WTC11 (cell line): Measurements from ENCODE around the gene FKBP4. TPM values are rescaled to one million over a fixed set of nuclear protein-coding genes. Genes with fewer than 3 reads are reported as not detected.

ENCODE experiments used
- ATAC-seq: fragments of 200-7000 bp; cut with Tn5 transposase; 2 replicates; pipeline ENCODE4 v1.10.0; 2021; ENCODE audit warnings: mild to moderate bottlenecking, moderate library complexity
- CTCF ChIA-PET: fragments of 300-600 bp; sonication (Branson Sonifier 250); formaldehyde crosslinking; loops from one replicate; lab custom pipeline; 2021; ENCODE audit warnings: antibody characterized with exemption; lab: Charles Lee
- POLR2A ChIA-PET: fragments of 350-600 bp; sonication (Branson Sonifier 250); formaldehyde crosslinking; loops from one replicate; lab custom pipeline; 2021; ENCODE audit warnings: antibody characterized with exemption; lab: Charles Lee
- DNase-seq: peaks from one replicate; pipeline ENCODE4 v3.0.0; 2021; ENCODE audit warnings: low spot score
- H3K27ac Mint-ChIP-seq: 2 replicates; pipeline ENCODE4 v1.8.0; 2021; ENCODE audit warnings: mixed read lengths
- H3K27me3 Mint-ChIP-seq: 2 replicates; pipeline ENCODE4 v1.8.0; 2021; ENCODE audit warnings: low read depth, mild to moderate bottlenecking, moderate library complexity, mixed read lengths
- H3K36me3 Mint-ChIP-seq: 2 replicates; pipeline ENCODE4 v1.8.0; 2021; ENCODE audit warnings: mixed read lengths
- H3K4me1 Mint-ChIP-seq: 2 replicates; pipeline ENCODE4 v1.8.0; 2022; ENCODE audit warnings: mixed read lengths
- H3K4me3 Mint-ChIP-seq: 2 replicates; pipeline ENCODE4 v1.8.0; 2021; ENCODE audit warnings: mild to moderate bottlenecking, moderate library complexity, mixed read lengths
- H3K9me3 Mint-ChIP-seq: 2 replicates; pipeline ENCODE4 v1.8.0; 2021; ENCODE audit warnings: mixed read lengths
- ATF1 ChIP-seq: sonication (generic); formaldehyde crosslinking; IDR thresholded peaks from 2 replicates; pipeline ENCODE4 v1.8.1; 2023; ENCODE audit warnings: mild to moderate bottlenecking, moderate library complexity, missing genetic modification reagents
- CREM ChIP-seq: sonication (generic); formaldehyde crosslinking; IDR thresholded peaks from 2 replicates; pipeline ENCODE4 v1.8.1; 2022; ENCODE audit warnings: mild to moderate bottlenecking, missing genetic modification reagents, moderate library complexity
- ETV6 ChIP-seq: sonication (generic); formaldehyde crosslinking; IDR thresholded peaks from 2 replicates; pipeline ENCODE4 v1.8.1; 2022; ENCODE audit warnings: mild to moderate bottlenecking, missing genetic modification reagents
- NFYB ChIP-seq: sonication (generic); formaldehyde crosslinking; conservative IDR thresholded peaks from 2 replicates; pipeline ENCODE4 v1.8.0; 2022; ENCODE audit warnings: low read depth, missing genetic modification reagents
- NR3C1 ChIP-seq: sonication (generic); formaldehyde crosslinking; conservative IDR thresholded peaks from 2 replicates; pipeline ENCODE4 v1.8.1; 2023; ENCODE audit warnings: low read depth, mild to moderate bottlenecking, missing genetic modification reagents
- OVOL2 ChIP-seq: fragments of 250-450 bp; sonication (Bioruptor Pico); IDR thresholded peaks from 2 replicates; pipeline ENCODE4 v1.9.0; 2021; ENCODE audit warnings: mild to moderate bottlenecking, borderline replicate concordance
- PRRX2 ChIP-seq: fragments of 250-450 bp; sonication (Bioruptor Pico); IDR thresholded peaks from 2 replicates; pipeline ENCODE4 v1.8.0; 2021; ENCODE audit warnings: mild to moderate bottlenecking
- RORB ChIP-seq: fragments of 250-450 bp; sonication (Bioruptor Pico); IDR thresholded peaks from 2 replicates; pipeline ENCODE4 v1.9.0; 2021; ENCODE audit warnings: mild to moderate bottlenecking
- TP53 ChIP-seq: sonication (generic); formaldehyde crosslinking; IDR thresholded peaks from 2 replicates; pipeline ENCODE4 v1.8.1; 2023; ENCODE audit warnings: mild to moderate bottlenecking, missing genetic modification reagents
- total RNA-seq: library from RNA; stranded (reverse); gene quantifications from 3 replicates; pipeline ENCODE4 v1.2.3, GENCODE V29; 2021
- TF ChIP-seq, protein P1 (sequence below): fragments of 250-450 bp; sonication (Bioruptor Pico); IDR thresholded peaks from 2 replicates; pipeline ENCODE4 v1.9.0; 2021; ENCODE audit warnings: mild to moderate bottlenecking, borderline replicate concordance
- TF ChIP-seq, protein P2 (sequence below): sonication (generic); formaldehyde crosslinking; IDR thresholded peaks from 2 replicates; pipeline ENCODE4 v1.8.0; 2022; ENCODE audit warnings: missing genetic modification reagents
- TF ChIP-seq, protein P3 (sequence below): sonication (generic); formaldehyde crosslinking; IDR thresholded peaks from 2 replicates; pipeline ENCODE4 v1.8.1; 2023; ENCODE audit warnings: mild to moderate bottlenecking, missing genetic modification reagents
- TF ChIP-seq, protein P4 (sequence below): sonication (generic); formaldehyde crosslinking; IDR thresholded peaks from 2 replicates; pipeline ENCODE4 v1.8.0; 2022; ENCODE audit warnings: mild to moderate bottlenecking, missing genetic modification reagents
- TF ChIP-seq, protein P5 (sequence below): sonication (generic); formaldehyde crosslinking; IDR thresholded peaks from 2 replicates; pipeline ENCODE4 v1.8.1; 2023; ENCODE audit warnings: mild to moderate bottlenecking, missing genetic modification reagents, moderate library complexity

Gene FKBP4
- total RNA-seq, 1 experiment from 2014 or later = 257 TPM

DNA sequence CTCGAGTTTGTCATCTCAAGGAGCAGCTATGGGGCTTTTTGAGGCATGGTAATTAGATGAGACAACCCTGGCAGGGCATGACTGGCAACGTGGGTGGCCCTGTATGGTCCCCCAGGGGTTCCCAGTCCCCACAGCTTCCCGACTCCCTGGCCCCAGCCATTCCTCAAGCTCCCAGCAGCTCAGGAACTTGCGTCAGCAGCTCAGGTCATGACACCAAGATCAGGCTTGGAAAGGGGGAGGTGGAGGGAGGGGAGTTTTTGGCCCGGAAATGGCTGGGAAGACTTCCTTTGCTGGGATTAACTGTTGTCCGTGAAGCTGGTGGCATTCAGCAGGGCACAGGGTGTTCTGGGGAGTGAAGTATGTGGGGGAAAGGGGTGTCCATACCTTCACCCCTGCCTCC, 50.5 kb downstream of the FKBP4 start:
- DNase-seq = no peak

More for the DNA sequence above, 50.5 kb downstream of the FKBP4 start:
- no peak for TF ChIP-seq NR3C1 (CRISPR knock-in tag)
- TF ChIP-seq, protein P1, sequence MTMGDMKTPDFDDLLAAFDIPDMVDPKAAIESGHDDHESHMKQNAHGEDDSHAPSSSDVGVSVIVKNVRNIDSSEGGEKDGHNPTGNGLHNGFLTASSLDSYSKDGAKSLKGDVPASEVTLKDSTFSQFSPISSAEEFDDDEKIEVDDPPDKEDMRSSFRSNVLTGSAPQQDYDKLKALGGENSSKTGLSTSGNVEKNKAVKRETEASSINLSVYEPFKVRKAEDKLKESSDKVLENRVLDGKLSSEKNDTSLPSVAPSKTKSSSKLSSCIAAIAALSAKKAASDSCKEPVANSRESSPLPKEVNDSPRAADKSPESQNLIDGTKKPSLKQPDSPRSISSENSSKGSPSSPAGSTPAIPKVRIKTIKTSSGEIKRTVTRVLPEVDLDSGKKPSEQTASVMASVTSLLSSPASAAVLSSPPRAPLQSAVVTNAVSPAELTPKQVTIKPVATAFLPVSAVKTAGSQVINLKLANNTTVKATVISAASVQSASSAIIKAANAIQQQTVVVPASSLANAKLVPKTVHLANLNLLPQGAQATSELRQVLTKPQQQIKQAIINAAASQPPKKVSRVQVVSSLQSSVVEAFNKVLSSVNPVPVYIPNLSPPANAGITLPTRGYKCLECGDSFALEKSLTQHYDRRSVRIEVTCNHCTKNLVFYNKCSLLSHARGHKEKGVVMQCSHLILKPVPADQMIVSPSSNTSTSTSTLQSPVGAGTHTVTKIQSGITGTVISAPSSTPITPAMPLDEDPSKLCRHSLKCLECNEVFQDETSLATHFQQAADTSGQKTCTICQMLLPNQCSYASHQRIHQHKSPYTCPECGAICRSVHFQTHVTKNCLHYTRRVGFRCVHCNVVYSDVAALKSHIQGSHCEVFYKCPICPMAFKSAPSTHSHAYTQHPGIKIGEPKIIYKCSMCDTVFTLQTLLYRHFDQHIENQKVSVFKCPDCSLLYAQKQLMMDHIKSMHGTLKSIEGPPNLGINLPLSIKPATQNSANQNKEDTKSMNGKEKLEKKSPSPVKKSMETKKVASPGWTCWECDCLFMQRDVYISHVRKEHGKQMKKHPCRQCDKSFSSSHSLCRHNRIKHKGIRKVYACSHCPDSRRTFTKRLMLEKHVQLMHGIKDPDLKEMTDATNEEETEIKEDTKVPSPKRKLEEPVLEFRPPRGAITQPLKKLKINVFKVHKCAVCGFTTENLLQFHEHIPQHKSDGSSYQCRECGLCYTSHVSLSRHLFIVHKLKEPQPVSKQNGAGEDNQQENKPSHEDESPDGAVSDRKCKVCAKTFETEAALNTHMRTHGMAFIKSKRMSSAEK (CRISPR knock-in tag) = no peak
- TF ChIP-seq CREM (CRISPR knock-in tag) = no peak
- TF ChIP-seq, protein P2, sequence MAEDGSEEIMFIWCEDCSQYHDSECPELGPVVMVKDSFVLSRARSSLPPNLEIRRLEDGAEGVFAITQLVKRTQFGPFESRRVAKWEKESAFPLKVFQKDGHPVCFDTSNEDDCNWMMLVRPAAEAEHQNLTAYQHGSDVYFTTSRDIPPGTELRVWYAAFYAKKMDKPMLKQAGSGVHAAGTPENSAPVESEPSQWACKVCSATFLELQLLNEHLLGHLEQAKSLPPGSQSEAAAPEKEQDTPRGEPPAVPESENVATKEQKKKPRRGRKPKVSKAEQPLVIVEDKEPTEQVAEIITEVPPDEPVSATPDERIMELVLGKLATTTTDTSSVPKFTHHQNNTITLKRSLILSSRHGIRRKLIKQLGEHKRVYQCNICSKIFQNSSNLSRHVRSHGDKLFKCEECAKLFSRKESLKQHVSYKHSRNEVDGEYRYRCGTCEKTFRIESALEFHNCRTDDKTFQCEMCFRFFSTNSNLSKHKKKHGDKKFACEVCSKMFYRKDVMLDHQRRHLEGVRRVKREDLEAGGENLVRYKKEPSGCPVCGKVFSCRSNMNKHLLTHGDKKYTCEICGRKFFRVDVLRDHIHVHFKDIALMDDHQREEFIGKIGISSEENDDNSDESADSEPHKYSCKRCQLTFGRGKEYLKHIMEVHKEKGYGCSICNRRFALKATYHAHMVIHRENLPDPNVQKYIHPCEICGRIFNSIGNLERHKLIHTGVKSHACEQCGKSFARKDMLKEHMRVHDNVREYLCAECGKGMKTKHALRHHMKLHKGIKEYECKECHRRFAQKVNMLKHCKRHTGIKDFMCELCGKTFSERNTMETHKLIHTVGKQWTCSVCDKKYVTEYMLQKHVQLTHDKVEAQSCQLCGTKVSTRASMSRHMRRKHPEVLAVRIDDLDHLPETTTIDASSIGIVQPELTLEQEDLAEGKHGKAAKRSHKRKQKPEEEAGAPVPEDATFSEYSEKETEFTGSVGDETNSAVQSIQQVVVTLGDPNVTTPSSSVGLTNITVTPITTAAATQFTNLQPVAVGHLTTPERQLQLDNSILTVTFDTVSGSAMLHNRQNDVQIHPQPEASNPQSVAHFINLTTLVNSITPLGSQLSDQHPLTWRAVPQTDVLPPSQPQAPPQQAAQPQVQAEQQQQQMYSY (CRISPR knock-in tag) = no peak
- no peak for TF ChIP-seq ATF1 (CRISPR knock-in tag)
- TF ChIP-seq RORB (CRISPR knock-in tag) = no peak
- TF ChIP-seq OVOL2 (CRISPR knock-in tag) = no peak
- no peak for TF ChIP-seq TP53 (CRISPR knock-in tag)
- TF ChIP-seq, protein P3, sequence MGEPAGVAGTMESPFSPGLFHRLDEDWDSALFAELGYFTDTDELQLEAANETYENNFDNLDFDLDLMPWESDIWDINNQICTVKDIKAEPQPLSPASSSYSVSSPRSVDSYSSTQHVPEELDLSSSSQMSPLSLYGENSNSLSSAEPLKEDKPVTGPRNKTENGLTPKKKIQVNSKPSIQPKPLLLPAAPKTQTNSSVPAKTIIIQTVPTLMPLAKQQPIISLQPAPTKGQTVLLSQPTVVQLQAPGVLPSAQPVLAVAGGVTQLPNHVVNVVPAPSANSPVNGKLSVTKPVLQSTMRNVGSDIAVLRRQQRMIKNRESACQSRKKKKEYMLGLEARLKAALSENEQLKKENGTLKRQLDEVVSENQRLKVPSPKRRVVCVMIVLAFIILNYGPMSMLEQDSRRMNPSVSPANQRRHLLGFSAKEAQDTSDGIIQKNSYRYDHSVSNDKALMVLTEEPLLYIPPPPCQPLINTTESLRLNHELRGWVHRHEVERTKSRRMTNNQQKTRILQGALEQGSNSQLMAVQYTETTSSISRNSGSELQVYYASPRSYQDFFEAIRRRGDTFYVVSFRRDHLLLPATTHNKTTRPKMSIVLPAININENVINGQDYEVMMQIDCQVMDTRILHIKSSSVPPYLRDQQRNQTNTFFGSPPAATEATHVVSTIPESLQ (CRISPR knock-in tag) = no peak
- no peak for TF ChIP-seq ETV6 (CRISPR knock-in tag)
- no peak for TF ChIP-seq NFYB (CRISPR knock-in tag)
- TF ChIP-seq PRRX2 (CRISPR knock-in tag) = no peak
- TF ChIP-seq, protein P4, sequence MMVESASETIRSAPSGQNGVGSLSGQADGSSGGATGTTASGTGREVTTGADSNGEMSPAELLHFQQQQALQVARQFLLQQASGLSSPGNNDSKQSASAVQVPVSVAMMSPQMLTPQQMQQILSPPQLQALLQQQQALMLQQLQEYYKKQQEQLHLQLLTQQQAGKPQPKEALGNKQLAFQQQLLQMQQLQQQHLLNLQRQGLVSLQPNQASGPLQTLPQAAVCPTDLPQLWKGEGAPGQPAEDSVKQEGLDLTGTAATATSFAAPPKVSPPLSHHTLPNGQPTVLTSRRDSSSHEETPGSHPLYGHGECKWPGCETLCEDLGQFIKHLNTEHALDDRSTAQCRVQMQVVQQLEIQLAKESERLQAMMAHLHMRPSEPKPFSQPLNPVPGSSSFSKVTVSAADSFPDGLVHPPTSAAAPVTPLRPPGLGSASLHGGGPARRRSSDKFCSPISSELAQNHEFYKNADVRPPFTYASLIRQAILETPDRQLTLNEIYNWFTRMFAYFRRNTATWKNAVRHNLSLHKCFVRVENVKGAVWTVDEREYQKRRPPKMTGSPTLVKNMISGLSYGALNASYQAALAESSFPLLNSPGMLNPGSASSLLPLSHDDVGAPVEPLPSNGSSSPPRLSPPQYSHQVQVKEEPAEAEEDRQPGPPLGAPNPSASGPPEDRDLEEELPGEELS (CRISPR knock-in tag) = no peak
- TF ChIP-seq, protein P5, sequence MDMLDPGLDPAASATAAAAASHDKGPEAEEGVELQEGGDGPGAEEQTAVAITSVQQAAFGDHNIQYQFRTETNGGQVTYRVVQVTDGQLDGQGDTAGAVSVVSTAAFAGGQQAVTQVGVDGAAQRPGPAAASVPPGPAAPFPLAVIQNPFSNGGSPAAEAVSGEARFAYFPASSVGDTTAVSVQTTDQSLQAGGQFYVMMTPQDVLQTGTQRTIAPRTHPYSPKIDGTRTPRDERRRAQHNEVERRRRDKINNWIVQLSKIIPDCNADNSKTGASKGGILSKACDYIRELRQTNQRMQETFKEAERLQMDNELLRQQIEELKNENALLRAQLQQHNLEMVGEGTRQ (CRISPR knock-in tag) = no peak
- Mint-ChIP-seq H3K27ac (no peak overlapping the region), H3K9me3 (no peaks in the 10 kb centered on the region), H3K4me1 (peaks cover 15% of the 10 kb centered on the region), H3K4me3 (no peak overlapping the region), H3K27me3 (no peaks in the 10 kb centered on the region), H3K36me3 (no peaks in the 10 kb centered on the region)
- ATAC-seq = no peak
- ChIA-PET CTCF (interaction anchor here (0.8 to 3.9 kb wide), 44 partner anchors 8 to 363 kb away, joined by 3 to 50 read pairs (median 6); partner anchors contain the start of genes FKBP4, FOXM1, ITFG2 and NRIP2), POLR2A (interaction anchor here (0.5 to 1.6 kb wide), 5 partner anchors 23 to 119 kb away, joined by 3 to 5 read pairs (median 4); no protein-coding TSS in a partner anchor)
